GM18907 (cell line): ENCODE measurements around the gene CCT7.

Experiments
- ATAC-seq: cut with Tn5 transposase; IDR thresholded peaks from one replicate; pipeline ENCODE4 v1.9.1; 2021; ENCODE audit warnings: mild to moderate bottlenecking, moderate library complexity; ENCODE audit not compliant: unreplicated experiment

CCT7 gene

GRCh38 chr2:73225513-73226360 lies 8.4 kb upstream of the CCT7 start:
- no peak for ATAC-seq

DNA sequence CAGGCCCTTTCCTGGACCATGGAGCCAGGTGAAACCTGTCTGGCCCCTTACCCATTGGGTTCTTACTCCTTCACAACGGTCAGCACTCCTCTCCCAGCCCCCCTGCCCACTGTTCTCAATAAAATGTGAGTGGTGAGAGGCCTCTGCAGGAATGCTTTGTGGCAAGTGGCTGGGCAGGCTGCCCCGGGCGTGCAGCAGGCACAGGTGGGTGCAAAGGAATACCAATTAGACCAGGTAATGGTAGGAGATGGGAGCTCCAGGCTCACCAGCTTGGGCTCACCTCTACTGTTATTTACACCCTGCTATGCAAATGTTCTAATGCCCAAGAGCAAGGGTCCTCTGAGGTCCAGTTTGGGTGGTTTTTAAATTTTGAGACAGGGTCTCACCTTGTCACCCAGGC lies 7.0 kb upstream of the CCT7 start:
- no peak for ATAC-seq

DNA sequence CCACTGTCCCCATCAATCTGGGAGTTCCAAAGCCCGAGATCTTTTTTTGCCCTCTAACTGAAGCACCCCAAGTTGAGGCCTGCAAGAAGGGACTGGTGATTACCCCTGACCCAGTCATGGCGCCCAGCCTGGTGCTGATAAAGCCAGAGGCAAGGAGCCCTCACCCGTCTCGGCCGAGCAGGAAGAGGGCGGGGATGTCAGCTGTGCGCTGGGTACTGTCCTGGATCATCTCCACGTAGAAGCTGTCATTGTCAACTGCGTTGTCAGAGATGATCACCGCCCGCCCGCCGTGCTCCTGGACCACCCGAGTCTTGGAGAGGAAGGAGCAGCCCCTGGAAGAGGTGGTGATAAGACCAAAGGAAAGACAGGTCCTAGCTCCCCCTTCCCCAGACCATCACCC lies 5.5 kb upstream of the CCT7 start:
- no peak for ATAC-seq

DNA sequence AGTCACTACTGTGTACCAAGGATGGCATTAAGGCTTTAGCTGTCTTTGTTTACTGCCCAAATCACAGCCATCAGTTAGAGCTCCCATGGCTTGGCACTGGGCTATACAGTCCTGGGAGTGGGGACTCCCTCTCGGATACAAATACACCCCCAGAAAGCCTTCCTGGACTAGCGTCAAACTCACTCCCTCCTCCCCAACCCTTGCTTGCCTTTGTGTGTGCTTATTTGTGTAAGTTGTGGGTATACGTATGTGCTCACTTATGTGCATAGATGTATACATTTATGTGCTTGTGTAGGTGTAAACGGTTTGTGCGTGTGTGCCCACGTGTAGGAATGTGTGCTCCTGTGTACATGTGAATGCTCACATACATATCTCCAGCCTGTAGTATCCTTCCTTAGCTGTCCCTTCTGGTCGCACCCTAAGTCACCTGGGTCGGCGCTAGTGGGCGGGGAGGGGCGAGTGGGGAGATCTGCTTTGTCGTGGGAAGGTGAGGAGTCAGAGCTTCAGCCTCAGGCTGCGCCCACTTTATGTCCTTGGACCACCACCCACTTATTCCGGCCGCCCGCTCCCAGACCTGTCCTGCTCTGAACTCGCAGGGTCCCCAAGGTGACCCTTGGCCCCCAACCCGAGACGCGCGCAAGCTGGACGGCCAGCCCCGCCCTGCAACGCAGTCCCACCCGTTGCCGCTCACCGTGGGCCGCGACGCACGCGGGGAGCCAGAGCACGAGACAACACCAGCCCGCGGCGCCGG lies 1.5 kb upstream of the CCT7 start:
- peak; percentile 16 for ATAC-seq

GRCh38 chr2:73233154-73233931 lies 765 bp upstream of the CCT7 start, which contains the start of gene PRADC1:
Gene PRADC1, minus strand, starts transcription at chr2:73233239. Its CDS starts 79 bp downstream, at chr2:73233160.
- ATAC-seq: peak; percentile 93

GRCh38 chr2:73235315-73236028 lies 1.4 kb downstream of the CCT7 start:
- ATAC-seq: no peak

- no peak for ATAC-seq
These were observed 3.1 kb downstream of the CCT7 start for GRCh38 chr2:73237168-73237567.

DNA sequence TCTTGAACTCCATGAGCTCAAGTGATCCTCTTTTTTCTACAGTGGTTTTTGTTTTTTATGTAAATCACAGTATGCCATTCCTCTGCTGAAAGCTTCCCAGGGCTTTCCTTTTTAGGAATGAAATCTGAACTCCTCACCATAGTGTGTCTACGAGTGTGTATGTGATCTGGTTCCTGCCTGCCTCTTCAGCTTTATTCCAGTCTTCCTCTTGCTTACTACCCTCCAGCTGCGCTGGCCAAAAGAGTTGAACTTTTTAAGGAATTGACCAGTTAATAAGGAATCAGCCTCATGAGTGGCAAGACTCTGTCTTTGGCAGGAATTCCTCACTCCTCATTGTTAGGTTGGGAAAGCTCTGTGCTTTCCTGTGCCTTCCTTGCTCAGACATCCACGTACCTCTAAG lies 4.0 kb downstream of the CCT7 start:
- no peak for ATAC-seq

- ATAC-seq: no peak
These were observed 4.9 kb downstream of the CCT7 start for GRCh38 chr2:73238976-73239375.

DNA sequence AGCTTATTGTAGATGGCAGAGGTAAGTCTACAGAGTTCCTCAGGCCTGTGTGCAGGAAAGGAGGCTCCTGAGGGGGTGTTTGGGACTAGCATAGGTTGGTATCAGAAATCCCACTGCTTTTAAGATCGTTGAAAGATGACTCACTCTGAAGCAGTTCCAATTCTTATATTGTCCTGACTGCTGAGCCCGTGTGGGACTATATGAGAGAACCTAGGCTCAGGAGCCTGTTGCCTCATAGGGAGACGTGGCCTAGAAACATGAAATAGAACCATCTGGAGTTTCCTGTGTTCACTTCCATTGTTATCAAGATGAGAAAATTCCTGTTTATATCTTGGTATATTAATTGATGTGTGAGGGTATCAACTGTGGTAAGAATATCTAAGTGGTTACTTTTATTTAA lies 5.7 kb downstream of the CCT7 start:
- no peak for ATAC-seq

DNA sequence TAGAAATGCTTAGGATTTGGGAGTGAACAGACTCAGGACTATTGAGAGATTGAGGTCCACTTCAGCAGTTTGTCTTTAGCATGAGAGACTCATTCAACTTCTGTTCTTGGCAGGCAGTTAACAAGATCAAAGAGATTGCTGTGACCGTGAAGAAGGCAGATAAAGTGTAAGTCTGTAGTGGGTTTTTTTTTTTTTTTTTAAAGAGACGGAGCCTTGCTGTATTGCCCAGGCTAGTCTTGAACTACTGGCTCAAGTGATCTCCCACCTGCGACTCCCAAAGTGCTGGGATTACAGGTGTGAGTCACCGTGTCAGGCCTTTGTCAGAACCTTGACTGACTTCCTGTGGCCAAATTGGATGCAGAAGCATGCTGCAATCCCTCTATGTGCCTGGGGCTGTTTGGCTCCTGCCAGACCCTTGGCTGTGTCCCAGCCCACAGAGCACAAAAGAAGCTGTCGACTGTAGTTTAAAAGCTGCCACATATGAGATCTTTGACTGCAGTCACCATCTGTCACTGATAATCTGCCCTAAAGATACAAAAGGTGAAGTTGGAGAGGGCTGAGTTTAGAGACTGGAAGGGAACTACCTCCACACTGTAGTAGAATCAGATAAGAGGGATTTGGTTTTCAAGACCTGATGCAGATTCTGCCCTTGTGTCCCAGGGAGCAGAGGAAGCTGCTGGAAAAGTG lies 9.9 kb downstream of the CCT7 start:
- ATAC-seq: no peak

DNA sequence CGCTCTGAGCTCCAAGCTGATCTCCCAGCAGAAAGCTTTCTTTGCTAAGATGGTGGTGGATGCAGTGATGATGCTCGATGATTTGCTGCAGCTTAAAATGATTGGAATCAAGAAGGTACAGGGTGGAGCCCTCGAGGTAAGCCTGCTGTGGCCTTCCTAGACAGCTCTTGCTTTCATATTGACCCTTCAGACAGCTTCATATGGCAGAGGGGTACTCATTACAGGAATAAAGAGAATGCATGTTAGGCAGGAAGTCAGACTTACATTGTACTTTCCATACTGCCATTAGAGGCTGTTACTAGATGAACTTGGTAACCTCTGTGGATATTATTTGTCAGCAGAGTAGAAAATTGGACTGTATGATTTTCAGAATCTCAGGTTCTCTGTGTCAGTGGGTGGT lies 10.5 kb downstream of the CCT7 start:
- no peak for ATAC-seq

- no peak for ATAC-seq
These were observed 12.7 kb downstream of the CCT7 start for GRCh38 chr2:73246850-73247249.

DNA sequence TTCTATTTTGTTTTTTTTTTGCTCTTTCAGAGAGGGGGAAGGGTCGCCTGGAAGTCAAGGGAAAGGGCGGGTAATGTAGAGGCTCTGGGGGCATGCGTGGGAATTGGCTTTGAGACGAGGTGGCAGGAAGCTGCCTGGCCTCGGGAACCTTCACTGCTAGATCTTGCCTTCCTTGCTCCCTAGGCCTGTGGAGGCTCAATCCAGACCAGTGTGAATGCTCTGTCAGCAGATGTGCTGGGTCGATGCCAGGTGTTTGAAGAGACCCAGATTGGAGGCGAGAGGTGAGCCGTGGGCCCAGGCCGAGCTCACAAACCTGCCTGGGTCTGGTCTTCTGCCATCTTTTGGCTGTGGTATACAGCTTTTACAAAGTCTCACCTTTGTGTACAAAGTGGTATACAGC lies 15.5 kb downstream of the CCT7 start:
- ATAC-seq: no peak

DNA sequence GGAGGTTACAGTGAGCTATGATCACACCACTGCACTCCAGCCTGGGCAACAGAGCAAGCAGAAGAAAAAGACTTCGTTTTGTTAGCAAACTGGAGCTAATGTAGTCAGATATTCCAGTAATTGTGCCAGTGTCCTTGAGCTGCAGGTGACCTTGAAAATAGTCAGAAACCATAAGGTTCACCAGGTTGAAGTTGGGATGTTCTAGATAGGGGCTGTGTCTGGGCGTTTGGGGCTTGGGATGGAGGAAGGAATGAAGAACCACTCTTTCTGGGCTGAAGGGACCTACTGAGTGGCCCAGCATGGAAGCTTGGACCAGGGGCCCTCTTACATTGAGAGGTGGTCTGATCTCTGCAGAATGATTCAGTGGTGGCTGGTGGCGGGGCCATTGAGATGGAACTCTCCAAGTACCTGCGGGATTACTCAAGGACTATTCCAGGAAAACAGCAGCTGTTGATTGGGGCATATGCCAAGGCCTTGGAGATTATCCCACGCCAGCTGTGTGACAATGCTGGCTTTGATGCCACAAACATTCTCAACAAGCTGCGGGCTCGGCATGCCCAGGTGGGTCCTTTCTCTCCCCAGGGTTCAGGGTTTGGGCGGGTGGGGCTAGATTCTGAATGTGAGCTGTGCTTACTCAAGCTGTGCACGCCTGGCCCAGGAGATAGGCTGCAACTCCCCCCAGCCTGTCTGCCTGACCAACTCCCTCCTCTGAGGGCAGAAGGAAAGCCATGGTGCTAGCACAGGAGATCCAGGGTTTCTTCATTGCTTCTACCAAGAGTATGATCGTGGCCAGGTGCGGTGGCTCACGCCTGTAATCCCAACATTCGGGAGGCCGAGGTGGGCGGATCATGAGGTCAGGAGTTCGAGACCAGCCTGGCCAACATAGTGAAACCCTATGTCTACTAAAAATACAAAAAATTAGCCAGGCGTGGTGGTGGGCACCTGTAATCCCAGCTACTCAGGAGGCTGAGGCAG lies 17.1 kb downstream of the CCT7 start:
- ATAC-seq: no peak

- ATAC-seq: no peak
These were observed 18.3 kb downstream of the CCT7 start for GRCh38 chr2:73252238-73253027.

GRCh38 chr2:73253400-73253799 lies 19.3 kb downstream of the CCT7 start:
- no peak for ATAC-seq

DNA sequence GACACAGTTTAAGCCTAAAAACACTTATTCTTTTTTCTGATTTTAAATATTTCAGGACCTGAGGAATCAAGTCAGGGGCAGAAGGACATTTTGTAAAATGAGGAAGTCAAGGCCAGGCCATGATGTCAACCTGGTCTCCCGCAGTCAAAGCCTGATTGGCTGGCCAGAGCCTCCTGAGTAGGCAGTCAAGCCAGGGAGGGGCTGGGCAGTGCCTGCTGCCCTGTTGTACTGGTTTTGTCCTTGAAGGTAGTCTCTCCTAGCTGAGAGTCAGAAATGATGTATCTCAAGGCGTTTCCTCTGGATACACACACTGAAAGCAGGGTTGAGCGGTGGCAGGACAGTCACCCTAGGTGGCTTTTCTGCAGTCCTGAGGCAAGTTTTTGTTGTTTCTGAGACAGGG lies 19.8 kb downstream of the CCT7 start:
- ATAC-seq: no peak
